Activated naive CD4-positive, alpha-beta T cell treated with anti-CD3 and anti-CD28 coated beads, Interleukin-2, amount 50 U/mL, for 24 hours (primary cell): ENCODE results near the gene VWF.
"Not testable (repeated sequence)": the region's sequence is repeated elsewhere in the genome, so short reads cannot be mapped to it uniquely, and the experiment has no call there.

Experiments used
- H3K27ac Mint-ChIP-seq: one replicate; pipeline ENCODE4 v1.8.0; 2021; ENCODE audit warnings: mild to moderate bottlenecking, mixed read lengths
- H3K27me3 Mint-ChIP-seq: one replicate; pipeline ENCODE4 v1.8.0; 2021; ENCODE audit warnings: mixed read lengths
- H3K36me3 Mint-ChIP-seq: one replicate; pipeline ENCODE4 v1.8.0; 2021; ENCODE audit warnings: mixed read lengths
- H3K4me1 Mint-ChIP-seq: one replicate; pipeline ENCODE4 v1.8.0; 2021; ENCODE audit warnings: mixed read lengths
- H3K4me3 Mint-ChIP-seq: one replicate; pipeline ENCODE4 v1.8.0; 2021; ENCODE audit warnings: mild to moderate bottlenecking, mixed read lengths
- H3K9me3 Mint-ChIP-seq: one replicate; pipeline ENCODE4 v1.8.0; 2021; ENCODE audit warnings: mixed read lengths

Gene VWF

DNA sequence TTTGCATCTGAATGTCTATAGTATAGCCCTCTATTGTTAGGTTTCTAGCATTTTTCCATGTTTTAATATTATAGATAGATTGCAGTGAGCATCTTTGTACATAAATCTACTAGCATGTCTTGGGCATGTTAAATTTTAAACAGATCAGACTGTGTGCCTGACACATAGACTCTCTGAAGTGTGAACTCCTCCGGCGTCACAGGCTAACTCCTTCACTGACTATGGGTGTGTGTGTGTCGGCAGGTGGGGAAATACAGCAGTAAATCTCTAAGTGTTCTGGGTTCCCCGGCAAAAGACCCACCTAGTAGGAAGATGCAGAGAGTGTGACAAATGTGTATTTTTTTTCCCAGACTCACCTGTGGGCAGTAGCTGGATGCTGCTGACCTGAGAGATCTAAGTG, 2.3 kb downstream of the VWF start:
- no peaks in the 10 kb centered on the region for H3K36me3 Mint-ChIP-seq
- H3K27me3 Mint-ChIP-seq: no peaks in the 10 kb centered on the region
- H3K4me3 Mint-ChIP-seq: no peak overlapping the region
- no peaks in the 10 kb centered on the region for H3K9me3 Mint-ChIP-seq
- H3K4me1 Mint-ChIP-seq: no peaks in the 10 kb centered on the region
- H3K27ac Mint-ChIP-seq: no peak overlapping the region

GRCh38 chr12:6120796-6121473, 3.5 kb downstream of the VWF start:
- Mint-ChIP-seq H3K4me3 (no peak overlapping the region), H3K36me3 (no peaks in the 10 kb centered on the region), H3K27ac (no peak overlapping the region), H3K27me3 (no peaks in the 10 kb centered on the region), H3K4me1 (no peaks in the 10 kb centered on the region), H3K9me3 (no peaks in the 10 kb centered on the region)

DNA sequence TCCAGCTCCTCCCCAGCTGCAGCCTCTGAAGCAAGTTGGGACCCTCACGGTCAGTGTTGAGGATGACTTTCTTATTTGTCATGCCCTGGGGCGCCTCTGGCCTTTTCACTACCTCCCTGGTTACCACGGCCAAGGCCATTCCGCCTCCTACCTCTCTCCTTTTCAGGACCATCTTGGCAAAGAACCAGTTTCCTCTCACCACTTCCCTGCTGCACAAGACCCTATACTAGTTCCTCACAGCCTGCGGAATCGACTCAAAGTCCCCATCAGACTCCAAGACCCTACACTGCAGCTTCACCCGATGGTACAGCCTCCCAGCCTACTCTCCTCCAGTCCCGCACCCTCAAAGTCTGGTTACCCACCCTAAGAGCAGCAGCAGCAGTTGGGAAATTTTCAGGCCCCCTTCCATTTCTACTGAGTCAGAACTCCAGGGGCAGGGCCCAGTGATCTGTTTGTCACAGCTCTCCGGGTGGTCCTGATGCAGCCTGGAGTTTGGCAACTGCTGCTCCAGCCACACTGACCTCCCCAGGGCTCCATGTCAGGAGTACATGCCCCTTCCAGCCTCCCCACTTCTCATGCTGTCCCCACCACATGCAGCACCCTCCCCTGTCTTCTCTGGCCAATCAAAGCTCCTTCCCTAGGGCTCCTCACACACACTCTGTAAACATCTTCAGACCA, 5.4 kb downstream of the VWF start:
- no peak overlapping the region for H3K27ac Mint-ChIP-seq
- H3K9me3 Mint-ChIP-seq: no peaks in the 10 kb centered on the region
- no peaks in the 10 kb centered on the region for H3K27me3 Mint-ChIP-seq
- H3K4me3 Mint-ChIP-seq: no peak overlapping the region
- no peaks in the 10 kb centered on the region for H3K36me3 Mint-ChIP-seq
- no peaks in the 10 kb centered on the region for H3K4me1 Mint-ChIP-seq

GRCh38 chr12:6116471-6117021, 7.9 kb downstream of the VWF start:
- Mint-ChIP-seq H3K36me3 (no peaks in the 10 kb centered on the region), H3K4me1 (no peaks in the 10 kb centered on the region), H3K27me3 (no peaks in the 10 kb centered on the region), H3K9me3 (no peaks in the 10 kb centered on the region), H3K4me3 (no peak overlapping the region), H3K27ac (no peak overlapping the region)

DNA sequence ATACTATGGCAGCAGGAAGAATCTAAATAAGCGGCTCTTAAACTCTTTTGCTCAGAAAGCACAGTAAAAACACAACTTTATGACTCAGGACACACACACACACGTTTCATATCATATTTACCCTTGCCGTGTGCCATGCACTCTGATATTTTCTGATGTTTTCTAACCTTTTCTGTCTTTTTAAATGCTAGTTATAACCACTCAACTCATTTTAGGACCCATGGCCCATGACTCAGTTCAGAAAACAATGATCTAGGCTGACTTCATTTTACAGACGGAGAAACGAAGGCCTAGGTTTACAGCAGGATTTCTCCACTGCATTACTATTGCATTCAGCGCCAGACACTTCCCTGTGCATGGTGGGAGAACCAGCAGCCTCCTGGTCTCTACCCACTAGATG, 9.1 kb downstream of the VWF start:
- no peaks in the 10 kb centered on the region for H3K36me3 Mint-ChIP-seq
- no peaks in the 10 kb centered on the region for H3K4me1 Mint-ChIP-seq
- H3K9me3 Mint-ChIP-seq: no peaks in the 10 kb centered on the region
- no peak overlapping the region for H3K4me3 Mint-ChIP-seq
- H3K27me3 Mint-ChIP-seq: no peaks in the 10 kb centered on the region
- no peak overlapping the region for H3K27ac Mint-ChIP-seq

DNA sequence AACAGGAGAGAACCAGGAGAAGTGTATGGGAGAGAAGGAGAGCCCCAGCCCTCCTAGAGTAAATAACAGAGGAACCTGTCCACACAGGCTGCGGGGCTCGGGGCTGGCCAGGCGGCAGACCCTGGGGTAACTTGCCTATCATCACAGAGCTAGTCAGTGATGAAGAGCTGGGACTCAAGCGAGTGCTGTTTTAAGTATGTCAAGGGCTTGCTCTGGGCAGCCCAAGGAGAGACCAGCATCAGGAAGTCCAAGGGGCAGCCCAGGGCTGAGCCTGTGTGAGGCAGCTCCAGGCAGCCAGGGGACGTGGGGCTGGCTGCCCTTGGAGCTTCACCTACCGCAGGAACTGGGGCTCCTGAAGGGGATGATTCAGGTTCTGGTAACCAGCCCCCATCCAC, 10.0 kb downstream of the VWF start:
- no peak overlapping the region for H3K4me3 Mint-ChIP-seq
- H3K27ac Mint-ChIP-seq: no peak overlapping the region

DNA sequence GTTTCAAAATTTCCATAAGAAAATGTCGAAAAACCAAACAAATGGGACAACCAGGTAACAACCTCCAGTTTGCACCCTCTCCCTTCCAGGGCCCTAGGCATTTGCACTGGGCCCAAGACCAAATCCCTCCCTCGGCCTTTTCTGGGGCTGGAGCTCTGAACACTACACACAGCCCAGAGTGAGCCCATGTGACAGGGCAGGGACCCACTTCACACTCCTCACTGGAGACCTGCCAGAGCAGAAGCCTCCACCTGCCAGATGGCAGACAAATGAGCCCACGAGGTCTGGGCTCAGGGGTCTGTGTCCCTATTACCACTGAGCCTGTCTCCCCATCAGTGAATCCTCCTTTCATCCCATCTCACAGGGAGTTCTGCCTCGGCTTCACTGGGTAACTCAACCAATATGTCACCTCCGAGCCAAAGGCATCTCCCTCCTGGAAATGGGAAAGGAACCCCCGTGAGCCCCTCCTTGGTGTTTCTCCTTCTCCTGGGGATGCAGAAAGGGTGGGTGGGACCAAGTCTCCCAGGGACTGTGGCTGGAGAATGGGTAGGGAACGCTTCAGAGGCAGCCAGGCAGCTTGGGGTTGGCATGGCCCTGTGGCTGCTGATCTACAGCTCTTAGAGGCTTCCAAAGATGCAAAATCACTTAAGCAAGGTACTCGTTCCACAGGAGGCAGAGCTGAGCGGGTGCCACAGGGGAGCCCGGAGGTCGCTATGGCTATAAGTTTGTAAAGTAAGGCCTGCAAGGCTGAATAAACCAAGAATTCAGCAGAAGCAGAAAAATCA, 10.6 kb downstream of the VWF start:
- Mint-ChIP-seq H3K27me3 (no peaks in the 10 kb centered on the region), H3K27ac (no peak overlapping the region), H3K4me1 (no peaks in the 10 kb centered on the region), H3K36me3 (no peaks in the 10 kb centered on the region), H3K4me3 (no peak overlapping the region), H3K9me3 (no peaks in the 10 kb centered on the region)

More for the DNA sequence above, 10.0 kb downstream of the VWF start:
- H3K9me3 Mint-ChIP-seq: no peaks in the 10 kb centered on the region
- H3K27me3 Mint-ChIP-seq: no peaks in the 10 kb centered on the region
- no peaks in the 10 kb centered on the region for H3K36me3 Mint-ChIP-seq
- no peaks in the 10 kb centered on the region for H3K4me1 Mint-ChIP-seq

DNA sequence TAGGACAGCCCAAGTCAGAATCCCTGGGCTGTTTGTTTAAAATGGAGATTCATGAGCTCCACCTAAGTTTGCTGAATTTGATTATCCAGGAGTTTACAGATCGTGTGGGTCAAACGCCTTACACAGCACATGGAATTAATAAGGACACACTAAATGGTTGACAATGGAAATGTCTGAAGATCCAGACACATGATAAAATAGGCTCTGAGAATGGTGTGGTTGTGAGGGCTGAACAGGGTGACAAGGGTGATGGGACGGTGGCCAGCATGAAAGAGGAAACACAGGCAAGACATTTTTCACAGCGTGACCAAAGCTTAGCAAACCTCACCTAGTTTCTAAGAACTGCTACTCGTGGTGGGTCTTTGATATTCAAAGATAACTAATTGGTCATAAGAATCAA, 12.5 kb downstream of the VWF start:
- Mint-ChIP-seq H3K9me3 (no peaks in the 10 kb centered on the region), H3K4me1 (no peaks in the 10 kb centered on the region), H3K4me3 (no peak overlapping the region), H3K36me3 (no peaks in the 10 kb centered on the region), H3K27me3 (no peaks in the 10 kb centered on the region), H3K27ac (no peak overlapping the region)

DNA sequence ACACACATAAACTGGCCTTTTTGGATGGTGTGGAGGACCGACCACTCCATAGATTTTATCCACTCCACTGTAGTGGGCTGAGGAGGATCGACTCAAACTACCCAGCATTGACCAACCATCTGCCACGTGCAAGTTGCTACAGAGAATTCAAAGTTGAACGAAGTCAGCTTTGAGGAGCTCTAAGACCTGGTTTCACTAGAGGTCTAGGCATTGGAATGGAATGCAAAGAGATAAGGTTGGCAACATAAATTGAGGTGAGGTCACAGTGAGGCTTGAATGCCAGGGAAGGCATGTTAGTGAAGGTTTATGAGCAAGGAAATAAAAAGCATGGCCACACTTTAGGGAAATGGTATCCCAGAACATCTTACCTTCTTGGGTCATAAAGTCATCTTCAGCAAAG, 14.5 kb downstream of the VWF start:
- H3K36me3 Mint-ChIP-seq: no peaks in the 10 kb centered on the region
- H3K27ac Mint-ChIP-seq: no peak overlapping the region
- no peaks in the 10 kb centered on the region for H3K4me1 Mint-ChIP-seq
- H3K4me3 Mint-ChIP-seq: no peak overlapping the region
- no peaks in the 10 kb centered on the region for H3K9me3 Mint-ChIP-seq
- H3K27me3 Mint-ChIP-seq: no peaks in the 10 kb centered on the region

DNA sequence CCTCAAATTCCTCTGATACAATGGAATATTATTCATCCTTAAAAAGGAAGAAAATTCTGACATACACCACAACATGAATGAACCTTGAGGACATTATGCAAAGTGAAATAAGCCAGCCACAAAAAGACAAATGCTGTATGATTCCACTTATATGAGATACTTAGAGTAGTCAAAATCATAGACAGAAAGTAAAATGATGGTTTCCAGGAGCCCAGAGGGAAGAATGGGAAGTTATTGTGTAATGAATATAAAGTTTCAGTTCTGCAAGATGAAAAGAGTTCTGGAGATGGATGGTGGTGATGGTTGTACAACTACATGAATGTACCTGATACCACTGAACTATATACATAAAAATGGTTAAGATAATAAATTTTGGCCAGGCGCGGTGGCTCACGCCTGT, 18.3 kb downstream of the VWF start:
- H3K27ac Mint-ChIP-seq: no peak overlapping the region

GRCh38 chr12:6104842-6105241, 19.6 kb downstream of the VWF start:
- H3K27me3 Mint-ChIP-seq: no peaks in the 10 kb centered on the region
- no peak overlapping the region for H3K27ac Mint-ChIP-seq
- H3K36me3 Mint-ChIP-seq: no peaks in the 10 kb centered on the region
- H3K4me1 Mint-ChIP-seq: peaks cover 4% of the 10 kb centered on the region
- no peak overlapping the region for H3K4me3 Mint-ChIP-seq
- no peaks in the 10 kb centered on the region for H3K9me3 Mint-ChIP-seq

More for the DNA sequence above, 18.3 kb downstream of the VWF start:
- H3K4me3 Mint-ChIP-seq: no peak overlapping the region
- no peaks in the 10 kb centered on the region for H3K27me3 Mint-ChIP-seq
- H3K4me1 Mint-ChIP-seq: peaks cover 4% of the 10 kb centered on the region
- no peaks in the 10 kb centered on the region for H3K36me3 Mint-ChIP-seq
- H3K9me3 Mint-ChIP-seq: no peaks in the 10 kb centered on the region

DNA sequence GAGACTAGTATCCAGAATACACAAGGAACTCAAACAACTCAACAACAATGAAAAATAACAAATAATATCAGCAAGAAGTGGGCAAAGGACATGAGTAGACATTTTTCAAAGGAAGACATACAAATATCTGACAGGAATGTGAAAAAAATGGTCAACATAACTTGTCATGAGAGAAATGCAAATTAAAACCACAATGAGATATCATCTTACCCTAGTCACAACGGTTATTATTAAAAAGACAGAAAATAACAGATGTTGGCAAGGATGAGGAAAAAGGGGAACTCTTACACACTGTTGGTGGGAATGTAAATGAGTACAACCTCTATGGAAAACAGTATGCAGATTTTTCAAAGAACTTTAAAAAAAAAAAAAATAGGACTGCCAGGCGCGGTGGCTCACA, 20.4 kb downstream of the VWF start:
- H3K27me3 Mint-ChIP-seq: no peaks in the 10 kb centered on the region
- no peaks in the 10 kb centered on the region for H3K36me3 Mint-ChIP-seq
- no peak overlapping the region for H3K4me3 Mint-ChIP-seq
- no peak overlapping the region for H3K27ac Mint-ChIP-seq
- H3K9me3 Mint-ChIP-seq: no peaks in the 10 kb centered on the region
- peaks cover 4% of the 10 kb centered on the region for H3K4me1 Mint-ChIP-seq

DNA sequence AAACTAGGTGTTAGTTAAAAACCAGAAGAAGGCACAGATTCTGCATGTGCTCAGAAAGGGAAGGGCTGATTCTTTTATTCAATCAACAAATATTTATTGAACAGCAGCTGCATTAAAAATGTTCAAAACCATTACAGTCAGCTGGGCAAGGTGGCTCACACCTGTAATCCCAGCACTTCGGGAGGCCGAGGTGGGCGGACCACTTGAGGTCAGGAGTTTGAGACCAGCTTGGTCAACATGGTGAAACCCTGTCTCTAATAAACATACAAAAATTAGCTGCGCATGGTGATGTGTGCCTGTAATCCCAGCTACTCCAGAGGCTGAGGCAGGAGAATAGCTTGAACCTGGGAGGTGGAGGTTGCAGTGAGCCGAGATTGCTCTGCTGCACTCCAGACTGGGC, 22.4 kb downstream of the VWF start:
- H3K4me1 Mint-ChIP-seq, H3K36me3 Mint-ChIP-seq, H3K27me3 Mint-ChIP-seq, H3K9me3 Mint-ChIP-seq, H3K27ac Mint-ChIP-seq, H3K4me3 Mint-ChIP-seq: not testable (repeated sequence)

- Mint-ChIP-seq H3K4me3 (no peak overlapping the region), H3K27ac (no peak overlapping the region), H3K4me1 (peaks cover 4% of the 10 kb centered on the region), H3K27me3 (peaks cover 2% of the 10 kb centered on the region), H3K36me3 (no peaks in the 10 kb centered on the region), H3K9me3 (no peaks in the 10 kb centered on the region)
These were observed 25.2 kb downstream of the VWF start for GRCh38 chr12:6099316-6099715.

GRCh38 chr12:6097411-6097810, 27.1 kb downstream of the VWF start:
- no peak overlapping the region for H3K4me3 Mint-ChIP-seq
- H3K27ac Mint-ChIP-seq: no peak overlapping the region
- H3K36me3 Mint-ChIP-seq: no peaks in the 10 kb centered on the region
- H3K4me1 Mint-ChIP-seq: no peaks in the 10 kb centered on the region
- H3K9me3 Mint-ChIP-seq: no peaks in the 10 kb centered on the region
- peaks cover 4% of the 10 kb centered on the region for H3K27me3 Mint-ChIP-seq

- H3K9me3 Mint-ChIP-seq: no peaks in the 10 kb centered on the region
- no peaks in the 10 kb centered on the region for H3K36me3 Mint-ChIP-seq
- H3K4me1 Mint-ChIP-seq: no peaks in the 10 kb centered on the region
- H3K27ac Mint-ChIP-seq: no peak overlapping the region
- H3K4me3 Mint-ChIP-seq: no peak overlapping the region
- peaks cover 4% of the 10 kb centered on the region for H3K27me3 Mint-ChIP-seq
These were observed 27.9 kb downstream of the VWF start for GRCh38 chr12:6096527-6096926.
